ENCODE measurements around the gene CITED4.

CITED4 gene

DNA sequence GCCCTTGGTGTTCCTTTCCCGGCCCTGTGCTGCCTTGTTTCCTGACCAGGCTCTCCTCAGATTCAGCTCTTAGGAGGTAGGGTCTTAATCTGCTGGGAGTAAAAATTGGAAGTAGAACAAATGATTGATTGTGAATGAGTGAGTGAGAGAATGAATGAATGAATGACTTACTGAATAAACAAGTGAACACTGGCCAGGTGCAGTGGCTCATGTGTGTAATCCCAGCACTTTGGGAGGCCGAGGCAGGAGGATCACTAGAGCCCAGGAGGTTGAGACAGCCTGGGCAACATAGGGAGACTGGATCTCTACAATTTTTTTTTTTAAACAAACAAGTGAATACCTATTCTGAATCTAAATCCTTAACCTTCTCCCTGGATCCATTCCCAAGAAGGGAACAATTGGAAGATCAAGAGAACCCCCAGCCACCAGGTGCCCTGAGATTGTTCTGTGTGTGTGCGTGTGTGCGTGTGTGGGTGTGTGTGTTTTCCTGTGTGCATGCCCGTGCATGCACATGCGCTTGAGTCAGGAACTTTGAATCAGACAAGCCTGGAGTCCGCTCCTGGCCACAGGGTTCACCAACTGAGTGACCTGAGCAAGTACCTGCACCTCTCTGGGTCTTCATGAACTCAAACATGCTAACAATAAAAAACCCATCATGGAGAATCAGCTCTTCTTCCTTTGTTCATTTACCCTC lies 24.3 kb upstream of the CITED4 start:
- DNase-seq (ENCODE audit: low read depth), result no peak

DNA sequence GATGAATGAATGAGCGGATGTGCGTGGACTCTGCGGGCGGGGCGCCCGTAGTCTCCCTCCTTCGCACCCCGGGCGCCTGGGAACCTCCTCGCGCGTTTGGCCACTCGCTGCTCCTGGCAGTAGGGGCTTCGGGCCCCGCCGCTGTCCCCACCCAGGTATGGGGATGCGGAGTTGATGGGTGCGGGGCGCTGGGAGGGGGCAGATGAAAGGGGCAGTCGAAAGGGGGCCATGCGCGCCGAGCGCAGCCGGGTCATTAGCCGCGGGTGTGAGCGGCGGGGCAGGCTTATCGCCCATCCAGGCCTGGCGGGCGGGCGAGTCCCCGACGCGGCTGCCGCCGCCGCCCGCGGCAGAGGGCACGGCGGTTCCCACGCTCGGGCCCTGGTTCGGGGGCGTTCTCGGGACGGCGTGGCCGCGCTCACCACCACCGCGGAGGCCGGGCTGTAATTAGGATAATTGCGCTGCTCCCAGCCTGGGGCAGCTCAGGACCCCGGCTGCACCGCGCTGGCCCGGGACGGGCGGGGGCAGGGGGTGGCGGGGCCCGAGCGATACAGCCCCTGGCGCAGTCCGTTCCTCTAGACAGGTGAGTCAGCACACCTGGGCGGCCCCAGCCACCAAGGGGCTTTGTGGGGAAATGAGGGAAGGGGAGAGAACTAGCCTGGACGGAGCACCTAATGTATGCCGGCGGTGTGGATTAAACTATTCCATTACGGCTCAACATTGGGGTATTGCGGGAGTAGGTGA lies 22.1 kb upstream of the CITED4 start:
- no peak for DNase-seq (ENCODE audit: low read depth)

DNA sequence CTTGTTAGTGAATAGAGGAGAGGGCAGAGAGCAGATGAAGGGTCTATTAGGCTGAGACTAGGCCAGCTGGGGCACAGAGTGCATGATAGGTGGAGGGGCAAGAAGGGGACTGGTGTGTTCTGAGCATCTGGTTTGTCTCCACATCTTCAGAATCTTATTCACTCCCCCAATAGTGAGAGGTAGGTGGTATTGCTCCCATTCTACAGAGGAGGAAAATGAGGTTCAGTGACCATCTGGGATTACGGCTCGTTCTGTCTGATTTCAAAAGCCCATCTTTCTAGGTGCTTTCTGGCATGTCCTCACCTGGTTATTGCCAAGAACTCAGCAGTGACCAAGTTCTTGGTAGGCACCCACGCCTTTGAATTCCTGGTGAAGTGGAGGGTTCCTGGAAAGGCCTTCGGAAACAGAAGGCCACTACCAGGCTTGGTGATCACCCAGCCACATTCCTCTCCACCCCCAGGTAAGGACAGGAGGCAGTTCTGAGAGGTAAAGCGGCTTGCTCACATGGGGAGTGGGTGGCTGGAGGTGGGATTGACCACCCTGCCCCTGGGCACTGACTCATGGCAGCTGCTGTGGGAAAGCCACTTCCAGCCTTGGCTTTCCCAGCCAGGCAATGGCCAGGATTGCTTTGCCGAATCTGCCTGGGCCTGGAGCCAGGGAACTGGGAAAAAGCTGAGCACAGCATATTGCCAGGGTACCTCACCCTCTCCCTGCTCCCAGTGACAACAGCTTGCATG lies 18.8 kb upstream of the CITED4 start:
- DNase-seq (ENCODE audit: low read depth), result no peak

DNA sequence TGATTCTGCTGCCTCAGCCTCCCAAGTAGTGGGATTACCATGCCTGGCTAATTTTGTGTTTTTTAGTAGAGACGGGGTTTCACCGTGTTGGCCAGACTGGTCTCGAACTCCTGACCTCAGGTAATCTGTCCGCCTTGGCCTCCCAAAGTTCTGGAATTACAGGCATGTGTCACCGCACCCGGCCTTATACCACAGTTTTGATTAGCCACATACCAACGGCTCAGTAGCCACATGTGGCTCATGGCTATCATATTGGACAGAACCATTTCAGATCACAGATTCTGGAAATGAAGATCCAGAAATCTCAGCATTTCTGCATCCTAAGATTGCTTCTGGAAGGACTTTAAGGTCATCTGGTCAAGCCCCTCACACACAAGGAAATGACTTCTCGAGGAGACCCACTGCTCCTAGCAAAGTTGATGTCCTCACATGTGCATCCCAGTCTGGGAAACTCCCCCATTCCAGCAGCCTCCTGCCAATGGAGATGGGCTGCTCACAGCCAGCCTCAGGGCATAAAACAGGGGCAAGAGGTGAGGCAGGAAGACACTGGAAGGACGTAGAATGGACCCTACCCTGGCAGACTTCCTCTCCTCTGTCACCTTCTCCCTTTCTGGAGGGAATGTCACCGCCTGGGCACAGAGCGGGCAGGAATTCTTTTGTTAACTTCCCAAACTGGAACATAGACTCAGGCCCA lies 17.5 kb upstream of the CITED4 start:
- DNase-seq (ENCODE audit: low read depth), result no peak

DNA sequence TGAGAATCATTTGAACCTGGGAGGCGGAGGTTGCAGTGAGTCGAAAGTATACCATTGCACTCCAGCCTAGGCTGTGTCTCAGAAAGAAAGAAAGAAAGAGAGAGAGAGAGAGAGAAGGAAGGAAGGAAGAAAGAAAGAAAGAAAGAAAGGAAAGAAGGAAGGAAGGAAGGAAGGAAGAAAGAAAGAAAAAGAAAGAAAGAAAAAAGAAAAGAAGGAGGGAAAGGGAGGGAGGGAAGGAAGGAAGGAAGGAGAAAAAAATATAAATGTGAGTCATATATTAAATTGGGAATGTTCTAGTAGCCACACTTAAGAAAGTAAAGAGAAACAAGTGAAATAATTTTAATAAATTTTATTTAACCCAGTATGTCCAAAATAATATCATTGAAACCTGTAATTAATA lies 16.7 kb upstream of the CITED4 start:
- DNase-seq (ENCODE audit: low read depth), result no peak

DNA sequence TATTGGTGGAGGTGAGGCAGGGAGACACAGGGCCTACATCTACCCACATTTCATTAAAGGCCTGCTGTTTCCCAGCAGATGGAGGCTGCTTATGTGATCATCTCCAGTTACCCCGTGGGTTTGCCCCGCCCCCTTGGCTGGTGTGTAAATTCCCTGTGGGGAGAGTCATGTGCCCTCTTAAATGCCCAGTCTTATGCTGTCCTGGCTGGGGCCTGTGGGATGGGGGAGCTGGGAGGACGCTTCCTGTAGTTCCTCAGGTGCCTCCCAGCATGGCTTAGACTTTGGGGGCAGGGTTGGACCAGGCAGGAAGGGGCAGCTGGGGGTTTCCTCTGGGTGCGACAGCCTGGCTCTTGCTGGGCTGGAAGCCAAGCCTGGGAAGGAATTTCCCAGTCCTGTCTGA lies 15.5 kb upstream of the CITED4 start:
- DNase-seq (ENCODE audit: low read depth), result no peak

DNA sequence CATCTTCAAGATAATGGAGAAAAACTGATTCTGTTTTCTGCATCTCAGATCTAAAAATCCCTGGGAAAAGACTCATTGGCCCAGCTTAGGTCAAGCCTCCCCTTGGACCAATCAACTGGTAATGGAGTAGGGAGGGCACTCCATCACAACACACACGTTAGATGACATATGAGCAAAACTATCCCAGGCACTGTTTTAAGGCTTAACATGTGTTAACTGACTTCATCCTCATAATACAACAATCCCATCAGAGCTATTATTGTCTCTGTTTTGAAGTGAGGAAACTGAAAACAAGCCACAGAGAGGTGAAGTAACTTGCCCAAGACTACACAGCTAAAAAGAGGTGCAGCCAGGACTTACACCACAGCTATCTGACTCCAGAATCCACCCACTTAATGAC lies 14.7 kb upstream of the CITED4 start:
- DNase-seq (ENCODE audit: low read depth), result no peak

DNA sequence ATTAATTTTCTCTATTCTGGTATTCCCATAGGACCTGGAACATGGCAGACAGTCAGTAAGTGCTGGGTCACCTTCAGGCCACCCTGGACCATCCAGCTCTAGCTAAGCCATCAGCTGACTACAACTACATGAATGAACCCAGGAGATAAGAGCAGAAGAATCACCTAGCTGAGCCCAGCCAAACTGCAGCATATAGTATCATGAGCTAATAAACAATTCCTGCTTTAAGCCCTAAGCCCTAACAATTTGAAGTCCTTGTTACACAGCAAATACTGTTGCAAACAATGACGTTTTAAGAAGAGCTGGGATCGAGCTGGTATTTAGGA lies 14.2 kb upstream of the CITED4 start:
- DNase-seq (ENCODE audit: low read depth), result no peak

DNA sequence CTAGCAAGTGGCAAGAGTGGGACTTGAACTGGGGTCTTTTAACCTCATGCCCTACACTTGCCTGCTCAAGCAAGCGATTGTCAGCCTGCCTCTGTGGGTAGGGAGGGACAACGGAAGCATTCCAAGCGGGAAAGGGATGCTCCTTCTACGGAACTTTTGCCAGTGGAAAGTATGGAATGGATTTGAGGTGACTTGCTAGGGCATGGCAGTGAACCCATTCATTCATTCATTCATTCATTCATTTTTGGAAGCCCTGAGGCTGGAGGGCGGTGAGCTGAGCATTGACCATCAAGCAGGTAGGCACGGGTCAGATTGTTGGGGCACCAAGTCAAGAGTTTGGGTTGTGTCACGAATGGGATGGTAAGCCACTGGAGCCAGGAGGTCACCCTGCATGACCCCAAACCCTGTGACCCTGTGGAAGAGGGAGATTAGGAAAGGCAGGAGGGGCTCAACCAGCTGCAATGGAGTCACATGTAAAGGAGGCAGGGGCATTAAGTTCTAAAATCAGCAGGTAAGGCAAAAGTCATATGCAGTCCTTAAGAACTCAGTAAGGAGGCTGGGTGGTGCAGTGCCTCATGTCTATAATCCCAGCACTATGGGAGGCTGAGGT lies 11.8 kb upstream of the CITED4 start:
- no peak for DNase-seq (ENCODE audit: low read depth)

DNA sequence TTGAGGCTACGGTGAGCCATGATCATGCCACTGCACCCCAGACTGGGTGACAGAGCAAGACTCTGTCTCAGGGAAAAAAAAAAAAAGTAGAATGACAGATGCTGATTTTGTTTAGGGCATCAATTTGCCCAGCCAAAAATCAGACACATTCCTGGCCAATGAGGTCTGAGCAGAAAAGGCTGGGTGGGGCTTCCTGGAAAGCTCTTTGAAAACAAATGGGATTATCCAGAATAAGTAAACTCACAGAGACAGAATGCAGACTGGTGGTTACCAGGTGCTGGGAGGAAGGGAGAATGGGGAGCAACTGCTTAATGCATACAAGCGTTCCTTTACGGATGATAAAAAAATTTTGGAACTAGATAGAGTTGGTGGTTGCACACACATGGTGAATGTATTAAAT lies 10.1 kb upstream of the CITED4 start:
- DNase-seq (ENCODE audit: low read depth), result no peak

DNA sequence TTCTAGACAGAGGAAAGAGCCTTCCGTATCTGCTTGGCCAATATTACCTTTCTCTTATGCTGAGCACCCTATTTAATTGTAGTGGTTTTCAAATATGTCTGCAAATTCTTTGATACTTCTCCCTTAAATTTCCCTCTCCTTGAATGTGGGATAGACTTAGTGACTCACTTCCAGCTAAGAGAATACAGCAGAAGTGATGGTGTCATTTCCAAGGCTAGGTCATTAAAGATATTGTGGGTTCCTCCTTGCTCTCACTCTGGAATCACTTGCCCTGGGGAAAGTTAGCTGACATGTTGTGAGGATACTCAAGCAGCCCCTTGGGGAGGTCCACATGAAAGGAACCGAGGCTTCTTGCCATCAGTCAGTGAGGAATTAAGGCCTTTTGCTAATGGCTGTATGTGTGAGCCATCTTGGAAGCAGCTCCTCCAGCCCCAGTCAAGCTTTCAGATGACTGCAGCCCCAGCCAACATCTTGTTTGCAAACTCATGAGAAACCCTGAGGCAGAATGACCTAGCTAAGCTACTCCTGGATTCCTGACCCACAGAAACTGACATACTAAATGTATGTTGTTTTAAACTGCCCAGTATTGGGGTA lies 8.1 kb upstream of the CITED4 start:
- no peak for DNase-seq (ENCODE audit: low read depth)

DNA sequence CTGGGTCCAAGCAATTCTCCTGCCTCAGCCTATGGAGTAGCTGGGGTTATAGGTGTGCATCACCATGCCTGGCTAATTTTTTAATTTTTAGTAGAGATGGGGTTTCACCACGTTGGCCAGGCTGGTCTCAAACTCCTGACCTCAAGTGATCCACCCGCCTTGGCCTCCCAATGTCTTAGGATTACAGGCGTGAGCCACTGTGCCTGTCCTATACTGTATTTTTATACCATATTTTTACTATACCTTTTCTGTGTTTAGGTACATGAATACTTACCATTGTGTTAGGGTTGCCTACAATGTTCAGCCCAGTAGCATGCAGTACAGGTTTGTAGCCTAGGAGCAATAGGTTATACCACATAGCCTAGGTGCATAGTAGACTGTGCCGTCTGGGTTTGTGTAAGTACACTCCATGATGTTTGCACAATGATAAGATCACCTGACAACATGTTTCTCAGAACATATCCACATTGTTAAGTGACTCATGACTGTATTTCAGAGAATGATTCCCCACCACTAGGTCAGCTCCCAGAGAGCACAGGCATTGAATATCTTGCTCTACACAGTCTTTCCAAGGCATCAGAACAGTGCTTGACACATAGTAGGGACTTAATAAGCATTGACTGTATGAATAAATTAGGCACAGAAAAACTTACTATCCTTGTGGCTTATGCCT lies 6.0 kb upstream of the CITED4 start:
- no peak for DNase-seq (ENCODE audit: low read depth)

DNA sequence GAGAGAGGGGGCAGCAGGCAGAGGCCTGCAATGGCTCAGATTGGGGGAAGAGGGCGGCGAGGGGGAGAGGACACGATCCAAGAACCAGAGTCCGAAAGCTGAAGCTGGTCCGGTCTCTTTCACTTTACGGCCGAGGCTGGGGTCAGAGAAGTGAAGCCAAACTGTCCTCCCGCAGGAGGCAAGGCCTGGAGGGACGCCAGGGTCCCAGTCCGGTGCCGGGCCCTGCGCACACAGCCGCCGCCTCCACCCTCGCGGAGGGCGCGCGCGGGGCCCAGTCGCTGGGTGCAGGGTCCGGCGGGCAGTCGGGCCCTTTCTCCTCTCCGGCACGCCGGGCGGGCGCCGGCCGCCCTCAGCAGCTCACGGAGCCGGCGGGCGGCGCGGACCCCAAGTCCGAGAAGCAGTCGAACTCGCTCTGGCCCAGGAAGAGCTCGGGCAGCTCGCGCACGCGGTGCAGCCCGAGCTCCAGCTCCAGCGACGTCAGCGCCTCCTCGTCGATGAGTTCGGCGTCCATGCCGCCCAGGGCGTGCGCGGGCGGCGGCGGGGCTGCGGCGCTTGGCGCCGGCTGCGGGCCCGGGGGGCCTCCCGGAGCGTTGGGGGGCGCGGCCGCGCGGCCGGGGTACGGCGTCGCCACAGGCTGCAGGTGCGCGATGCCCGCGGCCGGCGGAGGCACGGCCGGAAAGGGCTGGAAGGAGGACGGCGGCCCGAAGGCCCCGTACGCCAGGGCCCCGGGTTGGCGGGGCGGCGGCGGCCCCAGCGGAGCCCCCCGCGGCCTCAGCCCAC lies 749 bp downstream of the CITED4 start:
- DNase-seq (ENCODE audit: low read depth), result no peak

DNA sequence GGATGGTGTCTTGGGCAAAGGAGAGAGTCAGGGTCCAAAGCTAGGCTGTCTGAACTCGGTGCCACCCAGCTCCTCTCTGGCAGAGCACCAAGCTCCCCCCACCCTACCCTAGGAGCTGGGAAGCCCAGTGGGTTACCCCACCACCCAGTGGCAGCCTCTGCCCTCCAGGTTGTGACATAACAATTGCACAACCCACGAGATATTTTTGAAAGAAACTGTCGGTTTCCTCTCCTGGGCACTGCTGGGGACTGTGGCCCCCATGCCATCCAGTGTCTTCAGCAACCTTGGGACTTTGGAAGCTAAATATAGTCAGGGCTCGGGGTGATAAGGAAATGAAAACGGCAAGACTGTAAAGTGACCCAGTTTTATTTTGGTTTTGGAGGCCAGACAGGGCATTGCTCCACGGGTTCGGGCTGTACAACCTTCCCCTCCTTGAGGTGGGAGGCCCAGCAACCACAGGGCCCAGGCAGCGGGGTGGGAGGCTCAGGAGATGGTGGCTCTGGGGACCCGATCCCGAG lies 1.4 kb downstream of the CITED4 start:
- no peak for DNase-seq (ENCODE audit: low read depth)

DNA sequence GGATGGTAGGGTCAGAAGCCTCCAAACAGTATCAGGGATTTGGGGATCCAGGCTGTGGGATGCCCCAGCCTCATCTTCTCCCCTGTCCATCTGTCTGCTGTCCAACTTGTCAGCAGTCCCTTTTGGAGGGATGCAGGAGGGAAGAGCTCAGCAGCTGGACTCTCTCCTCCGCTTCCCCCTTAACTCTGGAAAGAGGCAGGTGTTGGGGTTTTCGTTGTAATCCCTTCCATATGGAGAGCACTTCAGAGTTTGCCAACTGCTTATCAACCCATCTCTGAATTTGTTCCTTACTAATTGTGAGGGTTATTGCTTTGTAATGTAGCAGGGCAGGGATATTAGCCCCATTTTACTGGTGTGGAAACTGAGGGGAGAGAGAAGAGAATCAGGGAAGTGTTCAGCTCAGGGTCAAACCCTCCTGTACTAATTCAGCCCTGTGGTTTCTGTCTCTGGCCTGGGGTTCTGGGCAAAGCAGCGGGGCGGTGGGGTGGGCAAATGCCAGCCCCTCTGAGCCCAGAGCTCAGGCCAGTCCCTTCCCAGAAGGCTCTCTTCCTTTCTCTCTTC lies 3.2 kb downstream of the CITED4 start:
- DNase-seq (ENCODE audit: low read depth), result no peak

DNA sequence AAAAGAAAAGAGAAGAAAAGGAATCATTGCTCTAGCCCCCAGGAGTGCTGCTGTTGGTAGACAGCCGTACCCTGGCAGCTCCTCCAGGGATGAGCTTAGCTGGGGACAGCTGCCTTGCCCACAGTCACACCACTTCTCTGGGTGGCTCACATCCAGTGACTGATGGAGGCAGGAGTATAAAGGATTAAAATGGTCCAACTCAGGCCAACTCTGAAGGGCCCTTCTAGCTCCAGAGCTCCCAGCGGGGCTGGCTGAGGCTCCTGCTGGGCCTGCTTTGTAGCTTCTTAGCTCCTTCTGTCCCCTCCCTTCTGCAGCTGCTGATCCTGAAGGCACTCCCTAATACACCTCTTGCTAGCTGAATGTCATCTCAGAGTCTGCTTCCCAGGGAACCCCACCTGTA lies 4.4 kb downstream of the CITED4 start:
- DNase-seq (ENCODE audit: low read depth), result no peak

DNA sequence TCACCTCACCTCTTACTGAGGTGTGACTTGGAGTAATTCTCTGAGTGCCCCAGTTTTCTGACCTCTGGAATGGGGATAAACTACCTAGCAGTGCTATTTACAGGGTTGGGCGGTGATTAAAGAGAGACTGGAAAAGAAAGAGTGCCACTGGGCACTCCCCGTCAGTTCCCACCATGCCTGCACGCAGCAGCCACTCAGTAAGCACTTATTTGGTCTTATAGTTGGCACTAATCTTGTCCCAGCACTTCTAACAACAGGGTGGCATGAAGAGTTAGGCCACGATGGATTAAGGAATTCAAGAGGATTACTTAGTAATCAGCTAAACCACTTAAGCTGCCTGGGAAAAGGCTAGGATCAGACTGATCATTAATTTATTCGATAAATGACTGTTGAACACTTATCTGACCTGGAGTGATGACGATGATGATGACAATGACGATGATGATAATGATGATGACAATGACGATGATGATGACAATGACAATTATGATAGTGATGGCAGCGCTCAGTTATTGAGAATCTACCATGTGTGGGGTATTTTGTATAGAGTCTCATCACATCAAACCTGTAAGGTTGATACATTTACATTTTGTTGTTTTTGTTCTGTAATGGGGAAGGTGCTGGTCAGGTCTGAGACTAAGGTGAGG lies 5.4 kb downstream of the CITED4 start:
- DNase-seq (ENCODE audit: low read depth), result no peak

DNA sequence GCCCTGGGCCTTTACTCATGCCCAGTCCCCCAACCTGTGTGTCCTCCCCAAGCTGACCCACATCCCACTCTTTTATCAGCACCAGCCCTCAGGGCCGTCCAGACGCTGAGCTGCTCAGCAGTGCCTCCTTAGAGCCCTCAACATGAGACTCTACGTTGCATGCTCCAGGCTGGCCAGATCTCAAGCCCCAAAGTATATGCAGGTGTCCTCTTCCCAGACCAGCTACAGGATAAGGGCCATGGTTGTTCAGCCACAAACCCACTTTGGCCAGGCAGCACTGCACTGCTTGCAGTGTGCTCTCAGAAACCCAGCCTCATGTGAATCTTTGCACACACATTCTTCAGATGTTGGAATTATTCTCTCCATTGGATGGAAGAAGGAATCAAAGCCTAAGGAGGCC lies 6.0 kb downstream of the CITED4 start:
- no peak for DNase-seq (ENCODE audit: low read depth)

DNA sequence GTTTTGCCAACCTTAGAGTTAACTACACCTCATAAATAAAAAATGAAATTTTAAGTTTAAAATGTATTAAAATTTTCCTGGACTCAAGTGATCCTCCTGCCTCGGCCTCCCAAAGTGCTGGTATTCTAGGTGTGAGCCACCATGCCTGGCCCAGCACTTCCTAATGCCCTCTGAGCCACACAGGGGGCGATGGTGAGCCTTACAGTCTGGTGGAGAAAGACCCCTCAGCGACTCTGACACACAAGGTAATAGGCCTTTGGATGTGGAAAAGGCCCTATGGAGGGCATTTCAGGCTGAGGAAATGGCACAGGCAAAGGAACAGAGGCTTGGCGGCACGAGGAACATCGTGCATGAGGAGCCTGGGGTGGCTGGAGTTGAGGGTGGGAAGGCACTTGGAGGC lies 6.7 kb downstream of the CITED4 start:
- no peak for DNase-seq (ENCODE audit: low read depth)

DNA sequence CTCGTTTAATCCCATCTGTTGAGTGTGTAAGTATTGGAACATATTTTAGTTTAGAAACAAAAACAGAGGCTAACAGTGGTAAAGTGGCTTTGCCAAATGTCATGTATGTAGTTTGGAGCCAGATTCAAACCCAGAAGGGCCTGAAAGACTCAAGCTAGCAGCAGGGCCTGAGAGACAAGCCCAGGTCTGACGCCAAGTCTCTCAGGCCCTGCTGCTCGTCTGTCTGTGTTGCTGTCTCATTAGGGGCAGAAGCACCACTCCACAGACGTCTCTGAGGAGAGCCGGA lies 8.3 kb downstream of the CITED4 start:
- DNase-seq (ENCODE audit: low read depth), result no peak
